ENCODE data around the gene ANKRD10.

DNA sequence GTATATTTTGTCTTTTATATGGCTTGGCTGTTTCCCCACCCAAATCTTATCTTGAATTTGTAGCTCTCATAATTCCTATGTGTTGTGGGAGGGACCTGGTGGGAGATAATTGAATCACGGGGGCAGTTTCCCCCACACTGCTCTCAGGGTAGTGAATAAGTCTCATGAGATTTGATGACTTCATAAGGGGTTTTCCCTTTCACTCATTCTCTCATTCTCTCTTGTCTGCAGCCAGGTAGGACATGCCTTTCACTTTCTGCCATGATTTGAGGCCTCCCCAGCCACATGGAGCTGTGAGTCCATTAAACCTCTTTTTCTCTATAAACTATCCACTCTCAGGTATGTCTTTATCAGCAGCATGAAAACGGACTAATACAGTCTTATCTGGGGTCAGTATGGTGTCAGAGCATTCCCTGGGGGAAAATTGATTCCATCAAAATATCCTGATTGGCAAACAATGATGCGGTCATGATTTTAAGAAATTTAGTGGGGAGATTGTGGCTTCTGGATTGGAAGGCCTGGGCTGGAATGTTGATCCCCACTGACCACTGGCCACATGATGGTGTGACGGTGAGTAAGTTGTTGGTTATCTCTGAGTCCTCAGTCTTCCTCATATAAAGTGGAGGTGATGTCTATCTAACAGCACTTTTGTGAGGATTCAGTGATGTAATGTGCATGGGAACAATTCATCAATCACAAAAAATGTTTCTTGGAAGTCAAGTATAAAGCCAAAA, 27.5 kb upstream of the ANKRD10 start:
- TF ChIP-seq CTCF (IDR thresholded peaks at IDR 0.05): no peak
- no peak for TF ChIP-seq EP300 (IDR thresholded peaks at IDR 0.05)
- TF ChIP-seq POLR2A (IDR thresholded peaks at IDR 0.05): no peak

Data from tibial nerve (tissue), 4 donors.